IMR-90 (cell line): ENCODE data around the gene SLC9A3. TPM values are rescaled to one million over a fixed set of nuclear protein-coding genes. Genes with fewer than 3 reads are reported as not detected.

ENCODE experiments used
- ATAC-seq: fragments of 200-7000 bp; cut with Tn5 transposase; 2 replicates; pipeline ENCODE4 v1.9.1; 2020; ENCODE audit warnings: low read depth, mild to moderate bottlenecking, moderate library complexity
- BruUV-seq: library from RNA; stranded (reverse); fragments of 400-500 nt; replicated peaks from 2 replicates; lab custom pipeline; 2021; lab: Mats Ljungman, UMichigan
- CTCF ChIA-PET: fragments of 300-600 bp; formaldehyde crosslinking; extraction: SDS; loops from one replicate; lab custom pipeline; 2021; ENCODE audit warnings: antibody characterized with exemption; lab: Yijun Ruan, JAX
- POLR2A ChIA-PET: fragments of 300-600 bp; sonication (Branson Sonifier 250); formaldehyde crosslinking; loops from one replicate; lab custom pipeline; 2022; ENCODE audit warnings: antibody characterized with exemption; ENCODE audit not compliant: unreplicated experiment; lab: Charles Lee
- DNase-seq: peaks from one replicate; pipeline ENCODE4 v3.0.0; 2013
- H2AFZ ChIP-seq: replicated peaks from 2 replicates; pipeline ENCODE3; 2013; ENCODE audit warnings: low read length, mild to moderate bottlenecking; ENCODE audit not compliant: poor library complexity
- H2AK5ac ChIP-seq: 2 replicates; pipeline ENCODE4 v1.6.1; 2013; ENCODE audit warnings: low read depth, low read length, inconsistent platforms
- H2AK9ac ChIP-seq: replicated peaks from 2 replicates; pipeline ENCODE3; 2013; ENCODE audit warnings: mild to moderate bottlenecking, low read depth, low read length, moderate library complexity; ENCODE audit not compliant: poor library complexity
- H2BK120ac ChIP-seq: 2 replicates; pipeline ENCODE4 v1.6.1; 2013; ENCODE audit warnings: low read depth, low read length, inconsistent platforms
- H2BK15ac ChIP-seq: 3 replicates; pipeline ENCODE4 v1.6.1; 2013; ENCODE audit warnings: low read depth, low read length, inconsistent platforms
- H2BK20ac ChIP-seq: 2 replicates; pipeline ENCODE4 v1.6.1; 2013; ENCODE audit warnings: low read depth, mild to moderate bottlenecking, inconsistent platforms, low read length, moderate library complexity
- H2BK5ac ChIP-seq: 2 replicates; pipeline ENCODE4 v1.6.1; 2013; ENCODE audit warnings: mild to moderate bottlenecking, low read depth, low read length, inconsistent platforms; ENCODE audit not compliant: poor library complexity, severe bottlenecking
- H3K14ac ChIP-seq: replicated peaks from 2 replicates; pipeline ENCODE4 v1.6.1; 2013; ENCODE audit warnings: low read depth, low read length, inconsistent platforms
- H3K18ac ChIP-seq: 2 replicates; pipeline ENCODE4 v1.6.1; 2013; ENCODE audit warnings: low read depth, low read length, control low read depth
- H3K23ac ChIP-seq: 2 replicates; pipeline ENCODE4 v1.6.1; 2013; ENCODE audit warnings: low read depth, low read length, inconsistent platforms
- H3K27ac ChIP-seq: 2 replicates; pipeline ENCODE4 v1.5.1; 2013; ENCODE audit warnings: mild to moderate bottlenecking, control low read depth, low read length; ENCODE audit not compliant: insufficient read depth
- H3K27me3 ChIP-seq: 2 replicates; pipeline ENCODE4 v1.6.1; 2013; ENCODE audit warnings: low read length; ENCODE audit not compliant: control insufficient read depth, insufficient read depth
- H3K36me3 ChIP-seq: 2 replicates; pipeline ENCODE4 v1.6.1; 2013; ENCODE audit warnings: low read length, mixed read lengths; ENCODE audit not compliant: control insufficient read depth, insufficient read depth
- H3K4ac ChIP-seq: 2 replicates; pipeline ENCODE4 v1.6.1; 2013; ENCODE audit warnings: low read depth, low read length, inconsistent platforms
- H3K4me1 ChIP-seq: 2 replicates; pipeline ENCODE4 v1.6.1; 2013; ENCODE audit warnings: low read length, mixed read lengths; ENCODE audit not compliant: control insufficient read depth, insufficient read depth
- H3K4me2 ChIP-seq: 2 replicates; pipeline ENCODE4 v1.6.1; 2013; ENCODE audit warnings: low read depth, mild to moderate bottlenecking, control low read depth, low read length, moderate library complexity
- H3K4me3 ChIP-seq: 2 replicates; pipeline ENCODE4 v1.5.1; 2013; ENCODE audit warnings: low read depth, mild to moderate bottlenecking, control low read depth, low read length, moderate library complexity; ENCODE audit not compliant: insufficient read depth
- H3K56ac ChIP-seq: 2 replicates; pipeline ENCODE4 v1.6.1; 2013; ENCODE audit warnings: low read length, inconsistent platforms; ENCODE audit not compliant: insufficient read depth; ENCODE audit errors: extremely low read depth
- H3K79me1 ChIP-seq, 2 experiments: 2 replicates each; pipeline ENCODE4 v1.6.1; 2013; ENCODE audit warnings: low read length in 2 of 2, inconsistent platforms in 1 of 2, low read depth in 1 of 2
- H3K9ac ChIP-seq: 2 replicates; pipeline ENCODE4 v1.6.1; 2013; ENCODE audit warnings: low read depth, low read length, control low read depth
- H3K9me1 ChIP-seq: 2 replicates; pipeline ENCODE4 v1.6.1; 2013; ENCODE audit warnings: low read length, inconsistent platforms; ENCODE audit not compliant: insufficient read depth
- H3K9me3 ChIP-seq: 2 replicates; pipeline ENCODE4 v1.6.1; 2013; ENCODE audit warnings: low read length; ENCODE audit not compliant: control insufficient read depth, insufficient read depth
- H4K20me1 ChIP-seq: 2 replicates; pipeline ENCODE4 v1.6.1; 2013; ENCODE audit warnings: low read length, inconsistent platforms; ENCODE audit not compliant: insufficient read depth
- H4K5ac ChIP-seq: 2 replicates; pipeline ENCODE4 v1.6.1; 2013; ENCODE audit warnings: mild to moderate bottlenecking, low read depth, low read length, control low read depth
- H4K8ac ChIP-seq, 2 experiments: 2 replicates each; pipeline ENCODE4 v1.6.1; 2013; ENCODE audit warnings: low read depth in 2 of 2, low read length in 2 of 2, control low read depth in 1 of 2, inconsistent platforms in 1 of 2
- H4K91ac ChIP-seq: 2 replicates; pipeline ENCODE4 v1.6.1; 2013; ENCODE audit warnings: low read depth, low read length, inconsistent platforms; ENCODE audit not compliant: insufficient read depth
- BHLHE40 ChIP-seq: fragments of 150-350 bp; IDR thresholded peaks from 2 replicates; pipeline ENCODE4 v1.6.1; 2016; ENCODE audit warnings: mild to moderate bottlenecking, low read depth, low read length
- CEBPB ChIP-seq: IDR thresholded peaks from 2 replicates; pipeline ENCODE4 v1.6.1; 2012; ENCODE audit warnings: low read depth, low read length, improper control_type of control experiment
- FOS ChIP-seq: fragments of 150-350 bp; IDR thresholded peaks from 2 replicates; pipeline ENCODE4 v1.6.1; 2016; ENCODE audit warnings: low read depth, low read length
- MAFK ChIP-seq: IDR thresholded peaks from 2 replicates; pipeline ENCODE4 v1.6.1; 2012; ENCODE audit warnings: low read depth, low read length, improper control_type of control experiment
- MXI1 ChIP-seq: IDR thresholded peaks from 2 replicates; pipeline ENCODE4 v1.6.1; 2012; ENCODE audit warnings: low read depth, mild to moderate bottlenecking, low read length, moderate library complexity, borderline replicate concordance
- RAD21 ChIP-seq: IDR thresholded peaks from 2 replicates; pipeline ENCODE4 v1.6.1; 2012; ENCODE audit warnings: low read length, improper control_type of control experiment
- RCOR1 ChIP-seq: IDR thresholded peaks from 2 replicates; pipeline ENCODE4 v1.6.1; 2012; ENCODE audit warnings: mild to moderate bottlenecking, low read length, improper control_type of control experiment; ENCODE audit not compliant: insufficient replicate concordance
- RFX5 ChIP-seq: IDR thresholded peaks from 2 replicates; pipeline ENCODE4 v1.8.0; 2012; ENCODE audit warnings: low read depth, mild to moderate bottlenecking, low read length, moderate library complexity
- WGBS, 2 experiments: methylation state at CpG; one replicate each; pipeline versions ENCODE4 v1.1.5 to v1.1.7; 2013; ENCODE audit warnings: missing lambda C conversion rate in 2 of 2; ENCODE audit not compliant: insufficient read length in 1 of 2; ENCODE audit errors: extremely low coverage in 2 of 2; 5-methylcytosine and 5-hydroxymethylcytosine counted together
- dilution Hi-C: fragments of 300-500 bp; cut with HindIII; formaldehyde crosslinking; loops from one replicate; pipeline ENCODE4 v1.14.3; 2018; ENCODE audit warnings: low sequenced_read_pairs; ENCODE audit not compliant: unreplicated experiment
- in situ Hi-C: fragments of 300-500 bp; cut with MboI; formaldehyde crosslinking; loops from 3 replicates; pipeline ENCODE4 v1.14.3; 2019; ENCODE audit warnings: low sequenced_read_pairs, inconsistent platforms, mixed read lengths
- intact Hi-C: fragments of 100-400 bp; cut with micrococcal nuclease; formaldehyde crosslinking; loops from 2 replicates; pipeline ENCODE4 v1.10.0; 2022
- polyA plus RNA-seq, 3 experiments: library from polyadenylated mRNA; depleted of rRNA; stranded (reverse); fragments of >200 nt; gene quantifications; 2 replicates each; pipeline ENCODE4 v1.2.3, GENCODE V29; 2012; ENCODE audit warnings: low replicate concordance in 1 of 3
- total RNA-seq: library from RNA; depleted of rRNA; stranded (reverse); fragments of >200 nt; gene quantifications from 2 replicates; pipeline ENCODE4 v1.2.3, GENCODE V29; 2012
- TF ChIP-seq, protein P1 (sequence below): conservative IDR thresholded peaks from 2 replicates; pipeline ENCODE4 v1.5.1; 2012; ENCODE audit warnings: mild to moderate bottlenecking, low read depth, low read length, improper control_type of control experiment
- TF ChIP-seq, protein P2 (sequence below): fragments of 150-350 bp; IDR thresholded peaks from 2 replicates; pipeline ENCODE4 v1.6.1; 2016; ENCODE audit warnings: low read depth, mild to moderate bottlenecking, low read length, moderate library complexity, borderline replicate concordance

The SLC9A3 gene
- total and polyA plus RNA-seq, 2 of the 4 experiments (the other 2 are of a cell fraction): 0.72 to 1.5 TPM

GRCh38 chr5:492314-492893 is 31.8 kb downstream of the SLC9A3 start:
- H2AK9ac ChIP-seq: no peak overlapping the region
- no peak overlapping the region for H2BK20ac ChIP-seq
- no TSS peak for BruUV-seq
- H3K9me1 ChIP-seq: no peaks in the 10 kb centered on the region
- in situ Hi-C loops (no loop called here), intact Hi-C loops (no loop called here), dilution Hi-C loops (no loop called here)
- no peak overlapping the region for H4K5ac ChIP-seq
- H2BK120ac ChIP-seq: no peak overlapping the region
- no peaks in the 10 kb centered on the region for H4K20me1 ChIP-seq
- no peak overlapping the region for H2BK15ac ChIP-seq
- ATAC-seq: no peak
- no peaks in the 10 kb centered on the region for H3K9me3 ChIP-seq
- ChIA-PET POLR2A (no interaction called here), CTCF (interaction anchor here (1.0 kb wide), 1 partner anchor 14 kb away, joined by 3 read pairs; no protein-coding TSS in a partner anchor)
- TF ChIP-seq RAD21 (no peak), RFX5 (no peak), MAFK (no peak), FOS (no peak), MXI1 (no peak), BHLHE40 (no peak), CEBPB (no peak), RCOR1 (no peak)
- TF ChIP-seq, protein P1, sequence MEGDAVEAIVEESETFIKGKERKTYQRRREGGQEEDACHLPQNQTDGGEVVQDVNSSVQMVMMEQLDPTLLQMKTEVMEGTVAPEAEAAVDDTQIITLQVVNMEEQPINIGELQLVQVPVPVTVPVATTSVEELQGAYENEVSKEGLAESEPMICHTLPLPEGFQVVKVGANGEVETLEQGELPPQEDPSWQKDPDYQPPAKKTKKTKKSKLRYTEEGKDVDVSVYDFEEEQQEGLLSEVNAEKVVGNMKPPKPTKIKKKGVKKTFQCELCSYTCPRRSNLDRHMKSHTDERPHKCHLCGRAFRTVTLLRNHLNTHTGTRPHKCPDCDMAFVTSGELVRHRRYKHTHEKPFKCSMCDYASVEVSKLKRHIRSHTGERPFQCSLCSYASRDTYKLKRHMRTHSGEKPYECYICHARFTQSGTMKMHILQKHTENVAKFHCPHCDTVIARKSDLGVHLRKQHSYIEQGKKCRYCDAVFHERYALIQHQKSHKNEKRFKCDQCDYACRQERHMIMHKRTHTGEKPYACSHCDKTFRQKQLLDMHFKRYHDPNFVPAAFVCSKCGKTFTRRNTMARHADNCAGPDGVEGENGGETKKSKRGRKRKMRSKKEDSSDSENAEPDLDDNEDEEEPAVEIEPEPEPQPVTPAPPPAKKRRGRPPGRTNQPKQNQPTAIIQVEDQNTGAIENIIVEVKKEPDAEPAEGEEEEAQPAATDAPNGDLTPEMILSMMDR: no peak
- TF ChIP-seq, protein P2, sequence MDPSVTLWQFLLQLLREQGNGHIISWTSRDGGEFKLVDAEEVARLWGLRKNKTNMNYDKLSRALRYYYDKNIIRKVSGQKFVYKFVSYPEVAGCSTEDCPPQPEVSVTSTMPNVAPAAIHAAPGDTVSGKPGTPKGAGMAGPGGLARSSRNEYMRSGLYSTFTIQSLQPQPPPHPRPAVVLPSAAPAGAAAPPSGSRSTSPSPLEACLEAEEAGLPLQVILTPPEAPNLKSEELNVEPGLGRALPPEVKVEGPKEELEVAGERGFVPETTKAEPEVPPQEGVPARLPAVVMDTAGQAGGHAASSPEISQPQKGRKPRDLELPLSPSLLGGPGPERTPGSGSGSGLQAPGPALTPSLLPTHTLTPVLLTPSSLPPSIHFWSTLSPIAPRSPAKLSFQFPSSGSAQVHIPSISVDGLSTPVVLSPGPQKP: no peak
- no peak overlapping the region for H4K8ac ChIP-seq
- H3K36me3 ChIP-seq: no peaks in the 10 kb centered on the region
- no peak overlapping the region for H3K4me2 ChIP-seq
- H2AFZ ChIP-seq: no peak overlapping the region
- H3K27me3 ChIP-seq: peaks cover 35% of the 10 kb centered on the region
- DNase-seq: no peak
- no peak overlapping the region for H2AK5ac ChIP-seq
- H2BK5ac ChIP-seq: no peak overlapping the region
- H3K4ac ChIP-seq: no peak overlapping the region
- no peak overlapping the region for H3K9ac ChIP-seq
- H4K91ac ChIP-seq: no peak overlapping the region
- no peak overlapping the region for H3K27ac ChIP-seq
- H3K18ac ChIP-seq: no peak overlapping the region
- no peak overlapping the region for H3K23ac ChIP-seq
- H3K14ac ChIP-seq: no peak overlapping the region
- no peaks in the 10 kb centered on the region for H3K4me1 ChIP-seq
- H3K56ac ChIP-seq: no peak overlapping the region
- no peak overlapping the region for H3K4me3 ChIP-seq
- H3K79me1 ChIP-seq: no peaks in the 10 kb centered on the region
- WGBS, 2 experiments: 40% methylated on average over 1 of the region's 18 CpGs; no CpG with 5 or more reads in 1 of the 2 experiments
